Ureter (tissue), 1 donor: ENCODE data around the gene TPTE. TPM values are rescaled to one million over a fixed set of nuclear protein-coding genes. Genes with fewer than 3 reads are reported as not detected.
"Not testable (repeated sequence)": the region's sequence is repeated elsewhere in the genome, so short reads cannot be mapped to it uniquely, and the experiment has no call there.

ENCODE experiments used
- DNase-seq: peaks from one replicate; pipeline ENCODE4 v3.0.0-alpha.2; 2020; ENCODE audit warnings: low spot score
- total RNA-seq: library from RNA; stranded (reverse); gene quantifications from one replicate; pipeline ENCODE4 v1.2.4, GENCODE V29; 2023
- donor health status: DM: yes; HTN: yes; CAD: no.

TPTE gene
- total RNA-seq, result not detected

GRCh38 chr21:10521091-10521598, at the start of gene TPTE:
Gene TPTE, plus strand, starts transcription at chr21:10521583. Its CDS starts 17,141 bp downstream, at chr21:10538724.
- DNase-seq, result no peak

GRCh38 chr21:10471999-10472398, 49.4 kb upstream of the TPTE start:
- not testable (repeated sequence) for DNase-seq

- DNase-seq, result not testable (repeated sequence)
Observed at GRCh38 chr21:10477794-10478193, 43.6 kb upstream of the TPTE start.

GRCh38 chr21:10479875-10480274, 41.5 kb upstream of the TPTE start:
- not testable (repeated sequence) for DNase-seq

- not testable (repeated sequence) for DNase-seq
Observed at GRCh38 chr21:10484864-10485263, 36.5 kb upstream of the TPTE start.

- not testable (repeated sequence) for DNase-seq
Observed at GRCh38 chr21:10490453-10490852, 30.9 kb upstream of the TPTE start.

GRCh38 chr21:10511116-10511515, 10.3 kb upstream of the TPTE start:
- DNase-seq, result no peak

GRCh38 chr21:10516889-10517288, 4.5 kb upstream of the TPTE start:
- DNase-seq, result not testable (repeated sequence)

GRCh38 chr21:10517904-10518303, 3.5 kb upstream of the TPTE start:
- DNase-seq, result not testable (repeated sequence)

GRCh38 chr21:10521835-10522500, 585 bp downstream of the TPTE start:
- DNase-seq, result not testable (repeated sequence)

GRCh38 chr21:10539956-10540355, 18.6 kb downstream of the TPTE start:
- DNase-seq, result no peak

GRCh38 chr21:10544376-10544775, 23.0 kb downstream of the TPTE start:
- DNase-seq, result not testable (repeated sequence)

GRCh38 chr21:10547868-10548267, 26.5 kb downstream of the TPTE start:
- DNase-seq, result not testable (repeated sequence)

GRCh38 chr21:10548331-10548954, 27.1 kb downstream of the TPTE start:
- not testable (repeated sequence) for DNase-seq

- not testable (repeated sequence) for DNase-seq
Observed at GRCh38 chr21:10570803-10571202, 49.4 kb downstream of the TPTE start.

GRCh38 chr21:10574531-10575310, 53.3 kb downstream of the TPTE start:
- not testable (repeated sequence) for DNase-seq

GRCh38 chr21:10575311-10575667, 53.9 kb downstream of the TPTE start:
- no peak for DNase-seq

GRCh38 chr21:10578910-10579309, 57.5 kb downstream of the TPTE start:
- DNase-seq, result not testable (repeated sequence)

- not testable (repeated sequence) for DNase-seq
Observed at GRCh38 chr21:10589115-10589514, 67.7 kb downstream of the TPTE start.

GRCh38 chr21:10607074-10607473, 85.7 kb downstream of the TPTE start:
- DNase-seq, result not testable (repeated sequence)

GRCh38 chr21:10614285-10614684, 92.9 kb downstream of the TPTE start:
- not testable (repeated sequence) for DNase-seq

- DNase-seq, result not testable (repeated sequence)
Observed at GRCh38 chr21:10616061-10616460, 94.7 kb downstream of the TPTE start.
